ENCODE measurements around the gene VSTM4.

DNA sequence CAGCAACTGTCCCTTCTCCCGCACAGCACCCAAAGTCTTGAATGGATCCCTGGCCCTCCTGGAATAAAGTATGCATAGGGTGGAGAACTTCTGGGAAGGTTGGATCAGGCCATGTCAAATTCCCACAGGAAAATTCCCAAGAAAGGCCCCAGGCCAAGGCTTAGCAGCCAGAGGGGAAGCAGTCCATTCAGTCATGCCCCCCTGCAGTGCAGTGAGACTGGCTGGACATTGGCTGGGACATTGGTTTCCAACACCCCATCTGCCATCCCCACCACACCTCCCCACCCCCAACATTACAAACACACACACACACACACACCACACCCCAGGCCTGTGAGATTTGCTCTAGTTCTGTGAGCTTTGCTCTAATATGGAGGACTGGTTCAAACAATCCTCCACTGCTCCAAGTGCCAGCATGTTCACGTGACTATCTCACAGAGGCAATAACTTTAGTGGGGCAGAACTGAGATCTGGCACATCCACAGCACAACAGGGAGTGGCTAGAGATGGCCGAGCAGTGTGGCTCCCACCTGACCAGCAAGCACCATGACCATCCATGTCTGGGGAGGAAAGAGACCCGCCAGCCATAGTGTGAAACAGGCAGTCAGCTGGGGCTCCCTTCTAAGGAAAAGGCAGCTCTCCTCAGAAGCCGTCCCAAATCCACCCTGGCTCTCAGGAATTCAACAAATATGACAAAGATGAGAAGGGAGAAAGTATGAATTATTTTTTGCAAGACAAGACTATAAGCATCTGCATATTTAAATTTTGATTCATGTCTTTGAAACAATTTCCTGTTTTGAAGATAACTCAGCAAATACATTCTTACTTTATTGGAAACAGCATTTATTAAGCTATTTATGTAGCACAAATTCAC is 25.2 kb upstream of the VSTM4 start:
- TF ChIP-seq YY1 (IDR thresholded peaks at IDR 0.05; ENCODE audit: insufficient read depth, insufficient read length) (no peak), ZNF274 (IDR thresholded peaks at IDR 0.05; ENCODE audit: low read depth, low read length) (no peak), SUZ12 (IDR thresholded peaks at IDR 0.05; ENCODE audit: extremely low read depth, insufficient read depth, insufficient read length) (no peak)

All from NT2/D1 (cell line).